DMS 273 (cell line): ENCODE results near the gene SLC35F3.

Source experiments
- DNase-seq: peaks from one replicate; lab custom pipeline; 2025; ENCODE audit not compliant: unreplicated experiment; lab: John Stamatoyannopoulos, UW

Gene SLC35F3

DNA sequence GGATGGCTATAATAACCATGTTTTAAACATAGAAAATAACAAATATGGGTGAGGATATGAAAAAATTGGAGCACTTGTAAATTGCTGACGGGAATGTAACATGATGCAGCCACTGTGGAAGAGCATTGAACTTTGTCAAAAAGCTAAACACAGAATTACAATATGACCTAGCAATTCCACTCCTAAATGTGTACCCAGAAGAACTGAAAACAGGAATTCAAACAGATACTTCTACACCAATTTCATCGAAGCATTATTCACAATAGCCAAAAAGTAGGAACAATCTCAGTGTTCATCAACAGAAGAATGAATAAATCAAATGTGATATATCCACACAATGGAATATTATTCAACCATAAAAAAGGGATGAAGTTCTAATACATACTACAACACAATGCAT is 436.1 kb downstream of the SLC35F3 start:
- no peak for DNase-seq

DNA sequence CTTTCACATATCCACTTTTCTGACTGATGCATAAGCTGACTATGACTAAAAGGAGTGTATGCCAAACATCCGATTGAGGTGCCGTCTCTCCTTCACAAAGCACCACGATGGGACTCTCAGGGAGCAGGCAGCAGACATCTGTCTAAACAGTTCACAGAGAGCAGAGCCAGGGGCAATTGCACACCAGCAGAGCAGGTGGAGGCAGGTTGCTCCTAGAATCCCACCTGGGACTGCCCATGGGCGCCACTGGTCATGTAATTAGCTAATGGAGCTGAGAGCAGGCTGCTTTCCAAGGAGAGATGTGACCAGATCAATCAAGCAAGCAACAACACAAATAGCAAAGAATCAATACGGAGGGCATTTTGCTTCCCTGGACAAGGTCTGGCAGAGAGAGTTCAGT is 438.3 kb downstream of the SLC35F3 start:
- DNase-seq = no peak

DNA sequence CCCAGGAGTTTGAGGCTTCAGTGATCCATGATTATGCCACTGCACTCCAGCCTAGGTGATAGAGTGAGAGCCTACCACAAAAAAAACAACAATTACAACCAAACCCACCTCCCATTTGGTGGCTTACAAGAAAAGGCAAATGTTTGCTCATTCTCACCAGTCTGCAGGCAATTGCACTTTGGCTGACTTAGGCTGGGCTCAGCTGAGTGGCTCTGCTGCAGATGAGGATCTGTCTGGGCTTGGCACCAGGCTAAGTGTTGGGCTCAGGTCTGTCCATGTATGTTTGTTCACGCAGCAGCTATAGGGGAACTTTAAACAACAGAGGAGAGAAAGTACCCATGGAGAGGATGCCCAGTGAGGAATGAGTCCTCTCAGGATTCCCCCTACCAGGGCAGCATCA is 440.8 kb downstream of the SLC35F3 start:
- DNase-seq = no peak

DNA sequence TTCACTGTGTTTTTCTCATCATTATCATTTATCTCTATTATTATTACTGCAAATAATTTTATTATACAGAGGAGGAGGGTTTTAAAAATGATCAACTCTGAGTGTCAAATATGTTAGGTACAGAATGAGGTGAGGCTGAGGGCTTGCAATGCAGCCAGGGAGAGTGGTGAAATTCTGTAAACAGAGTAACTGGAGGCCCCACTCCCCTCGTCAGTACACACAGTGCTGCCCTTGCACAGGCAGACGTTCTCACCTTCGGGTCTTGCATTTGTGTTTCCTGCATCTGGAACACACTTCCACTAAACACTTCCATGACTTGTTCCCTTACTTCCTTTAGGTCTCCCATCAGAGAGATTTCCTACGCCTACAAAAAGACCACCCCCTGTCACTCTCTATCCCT is 444.5 kb downstream of the SLC35F3 start:
- DNase-seq = no peak

DNA sequence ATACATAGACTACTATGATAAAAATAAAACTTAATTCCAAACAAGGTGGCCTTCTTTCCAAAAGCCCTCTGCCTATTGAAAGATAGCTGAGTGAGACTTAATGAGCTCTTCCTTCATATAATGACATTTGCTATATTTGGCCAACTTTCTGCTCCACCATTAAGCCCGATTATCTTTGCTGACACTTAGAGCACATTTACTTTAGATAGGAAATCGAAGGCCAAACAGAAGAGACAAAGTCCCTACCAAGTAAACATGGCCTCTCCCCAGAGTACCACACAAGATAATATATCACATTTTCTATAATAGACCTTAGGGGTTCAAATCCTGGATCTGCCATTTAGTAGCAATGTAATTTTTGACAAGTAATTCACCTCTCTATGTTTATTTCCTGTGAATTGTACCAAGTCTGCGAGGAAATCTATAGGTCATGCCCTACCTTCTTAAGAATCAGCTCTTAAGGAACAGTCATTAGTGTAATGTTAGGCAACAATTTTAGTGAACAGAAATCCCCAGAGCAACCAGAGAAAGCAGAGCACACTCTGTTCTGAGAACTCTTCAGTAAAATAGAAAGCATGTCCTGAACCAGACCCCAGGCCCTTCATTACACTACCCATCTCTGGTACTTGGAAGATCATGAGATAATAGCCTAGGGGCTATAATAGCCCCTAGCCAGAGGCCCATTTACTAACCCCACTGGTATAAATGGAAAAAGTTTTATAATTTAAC is 451.5 kb downstream of the SLC35F3 start:
- DNase-seq = no peak

DNA sequence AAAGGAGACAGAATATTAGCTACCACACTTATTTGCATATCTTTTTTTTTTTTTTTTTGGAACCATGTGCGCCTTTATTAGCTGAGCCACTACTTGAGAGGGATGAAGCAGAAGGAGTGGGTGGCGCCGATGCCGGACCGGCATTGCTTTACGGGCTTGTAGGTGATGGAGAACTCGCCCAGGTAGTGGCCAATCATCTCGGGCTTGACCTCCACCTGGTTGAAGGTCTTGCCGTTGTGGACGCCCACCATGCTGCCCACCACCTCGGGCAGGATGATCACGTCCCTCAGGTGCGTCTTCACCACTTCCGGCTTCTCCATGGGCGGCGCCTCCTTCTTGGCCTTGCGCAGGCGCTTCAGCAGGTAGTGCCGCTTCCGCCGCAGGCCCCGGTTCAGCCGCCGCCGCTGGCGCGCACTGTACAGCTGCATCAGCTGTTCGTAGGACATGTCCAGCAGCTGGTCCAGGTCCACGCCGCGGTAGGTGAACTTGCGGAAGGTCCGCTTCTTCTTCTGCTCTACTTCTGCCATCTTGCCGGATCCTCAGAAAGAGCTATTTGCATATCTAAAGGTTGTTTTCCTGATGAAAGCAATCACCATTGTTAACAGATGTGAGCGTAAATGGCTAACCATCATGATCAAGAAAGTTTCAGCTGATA is 452.3 kb downstream of the SLC35F3 start:
- peak; percentile 79 for DNase-seq

DNA sequence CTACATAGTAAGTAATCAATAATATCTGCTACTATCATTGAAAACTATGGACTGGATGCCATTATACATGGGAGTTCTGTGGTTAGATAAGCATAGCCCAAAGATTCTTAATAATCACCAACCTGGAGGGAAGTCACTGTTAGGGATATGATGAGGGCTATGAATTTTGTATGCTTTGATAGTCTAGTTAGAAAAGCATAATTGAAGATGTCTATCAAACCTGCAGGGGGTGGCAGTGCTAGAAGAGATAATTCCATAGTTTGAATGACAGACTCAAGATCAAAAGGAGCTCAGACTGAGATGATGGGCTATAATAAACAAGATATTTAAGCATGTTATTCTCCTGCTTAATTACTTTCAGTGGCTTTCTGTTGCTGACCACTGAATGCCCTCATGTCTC is 453.4 kb downstream of the SLC35F3 start:
- no peak for DNase-seq

DNA sequence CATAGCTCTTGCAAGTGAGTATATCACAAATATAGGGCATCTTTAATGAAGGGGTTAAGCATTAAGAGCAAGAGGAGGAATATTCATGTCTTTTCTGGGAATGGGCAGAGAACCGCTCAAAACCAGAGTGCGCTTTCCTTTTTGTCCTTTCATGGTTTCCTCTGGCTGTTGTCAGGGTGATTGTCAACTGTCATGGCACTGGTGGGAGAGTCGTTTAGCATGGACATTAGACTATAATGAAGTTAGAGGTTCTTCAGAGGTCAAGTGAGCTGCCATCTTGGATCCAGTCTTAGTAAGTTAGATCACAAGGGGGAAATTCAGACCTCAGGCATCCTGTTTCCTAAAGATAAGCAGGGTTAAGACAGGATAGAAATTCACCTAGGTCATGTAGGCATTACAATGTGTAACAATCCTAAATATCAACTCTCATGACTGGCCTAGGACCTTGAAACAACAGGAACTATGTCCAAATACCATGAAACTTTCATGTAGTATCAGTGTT is 456.7 kb downstream of the SLC35F3 start:
- DNase-seq = no peak

DNA sequence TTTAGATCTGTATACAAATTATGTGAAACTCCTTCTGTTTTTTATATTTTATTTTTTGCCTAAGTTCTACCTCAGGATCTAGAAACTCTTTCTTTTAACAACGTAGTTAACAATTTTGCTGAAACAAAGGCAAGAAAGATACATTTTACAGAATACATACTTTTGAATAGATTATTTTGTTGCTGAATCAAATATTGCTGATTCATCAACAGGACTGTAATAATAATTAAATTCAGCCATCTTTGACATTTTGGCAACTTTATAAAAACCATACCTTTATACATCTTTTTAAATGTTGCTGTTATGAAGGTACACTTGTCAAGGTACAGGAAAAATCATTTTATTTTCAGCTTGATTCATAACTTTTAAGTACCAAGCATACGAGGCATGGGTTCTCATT is 458.1 kb downstream of the SLC35F3 start:
- DNase-seq = no peak

DNA sequence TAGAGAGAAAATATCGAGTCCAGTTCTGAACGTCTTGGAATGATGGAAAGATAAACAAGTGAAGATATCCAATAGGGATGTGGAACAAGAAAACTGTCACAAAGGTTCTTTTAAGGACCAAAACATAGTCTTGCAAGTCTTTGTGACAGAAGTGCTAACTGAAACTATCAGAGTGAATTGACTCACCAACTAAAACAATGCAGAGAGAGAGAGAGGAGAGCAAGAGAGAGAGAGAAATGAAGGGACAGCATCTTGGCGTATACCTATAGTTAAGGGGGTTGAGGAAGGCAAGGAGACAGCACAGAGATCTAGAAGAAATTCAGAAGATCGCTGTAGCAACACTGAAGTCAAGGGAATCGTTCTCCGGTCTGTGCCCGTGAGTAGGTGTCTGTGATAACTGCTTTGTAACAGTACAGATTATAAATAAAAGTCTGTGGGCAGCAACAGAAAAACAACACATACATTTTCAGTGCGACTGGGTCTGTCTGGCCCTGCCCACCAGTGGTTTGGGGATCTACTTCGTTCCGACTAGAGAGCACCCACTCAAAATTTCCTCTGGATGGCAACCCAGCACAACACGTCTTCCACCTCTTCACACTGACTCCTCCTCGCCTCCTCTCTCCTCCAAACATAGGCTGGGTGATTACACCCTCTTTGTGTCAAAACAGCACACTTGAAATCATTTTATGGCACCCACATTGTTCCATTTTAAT is 464.0 kb downstream of the SLC35F3 start:
- DNase-seq = no peak

DNA sequence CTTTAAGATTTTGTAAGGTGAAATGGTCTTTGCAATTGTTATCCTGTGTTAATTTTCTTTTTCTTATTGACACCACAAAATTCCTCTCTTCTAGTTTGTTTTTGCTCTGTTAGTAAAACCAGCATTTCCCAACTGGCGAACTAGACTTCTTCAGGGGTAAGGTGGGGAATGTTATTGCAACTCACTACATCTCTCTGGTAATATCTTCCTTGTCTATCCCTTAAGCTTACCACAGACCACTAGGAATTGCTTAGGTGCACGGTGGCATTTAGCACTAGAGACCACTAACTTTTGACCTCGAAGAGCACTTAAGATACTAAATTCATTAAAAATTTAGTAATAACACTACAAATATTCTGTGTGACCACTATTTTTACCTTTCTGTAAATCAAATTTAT is 464.6 kb downstream of the SLC35F3 start:
- no peak for DNase-seq

DNA sequence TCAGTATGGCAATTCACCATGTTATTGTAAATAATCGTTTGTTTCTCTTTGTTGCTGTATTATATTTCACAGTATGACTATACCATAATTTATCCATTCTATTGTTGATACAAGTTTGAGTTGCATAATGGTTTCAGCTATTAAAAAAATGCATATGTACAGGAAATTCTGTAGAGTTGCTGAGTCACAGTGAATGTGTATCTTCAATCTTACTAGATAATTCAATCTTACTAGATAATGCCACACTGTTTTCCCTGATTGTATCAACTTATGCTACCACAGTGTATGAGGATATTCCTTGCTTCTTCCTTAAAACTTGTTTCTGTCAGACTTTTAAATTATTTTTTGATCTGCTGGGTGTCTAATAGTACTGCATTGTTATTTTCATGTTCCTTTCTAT is 465.3 kb downstream of the SLC35F3 start:
- DNase-seq = no peak

DNA sequence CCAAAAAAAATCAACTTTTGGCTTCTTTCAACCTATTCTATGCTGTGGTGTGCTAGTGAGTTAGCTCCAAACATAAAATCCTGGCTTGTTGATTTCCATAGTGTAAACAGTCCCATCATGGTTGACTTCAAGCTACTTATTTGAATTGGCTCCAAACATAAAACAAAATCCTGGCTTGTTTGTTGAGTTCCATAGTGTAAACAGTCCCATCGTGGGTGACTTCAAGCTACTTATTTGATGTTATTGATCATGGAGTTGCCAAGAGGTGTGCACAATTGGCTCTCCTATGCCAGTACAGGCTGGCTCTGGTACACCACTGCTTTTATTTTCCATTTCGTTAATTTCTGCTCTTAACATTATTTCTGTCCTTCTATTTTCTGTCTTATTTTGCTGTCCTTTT is 466.9 kb downstream of the SLC35F3 start:
- no peak for DNase-seq

DNA sequence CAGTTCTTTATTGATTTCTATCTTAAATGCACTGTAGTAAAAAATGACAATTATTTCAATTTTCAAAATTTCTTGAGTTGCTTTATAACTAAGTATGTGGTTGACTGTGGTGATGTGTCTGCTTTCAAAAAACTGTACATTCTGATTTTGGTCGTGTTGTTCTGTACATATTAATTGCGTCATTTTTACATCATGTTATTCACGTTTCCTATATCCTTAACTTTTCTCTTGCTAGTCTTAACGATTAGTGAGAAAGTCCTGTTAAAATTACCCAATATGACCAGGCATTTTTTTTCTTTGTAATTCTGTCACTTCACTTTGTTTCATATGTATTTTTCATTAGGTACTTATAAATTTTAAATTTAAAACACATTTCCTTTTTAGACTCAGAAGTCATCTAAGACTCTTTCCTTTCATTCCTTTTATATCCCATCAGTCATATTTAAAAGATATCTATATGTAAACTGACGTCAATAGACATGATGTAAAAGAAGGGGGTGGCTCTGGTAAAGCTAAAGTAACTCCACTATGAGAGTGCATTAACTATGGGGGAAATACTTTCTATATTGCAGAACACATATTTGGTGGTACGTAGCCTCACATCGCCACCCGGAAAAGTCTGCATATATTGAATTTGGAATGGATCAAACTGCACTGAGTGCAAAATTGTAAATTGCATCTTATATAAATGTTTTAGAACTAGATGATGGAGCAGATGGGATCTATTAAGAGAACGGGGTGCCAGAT is 467.7 kb downstream of the SLC35F3 start:
- DNase-seq = peak; percentile 16

DNA sequence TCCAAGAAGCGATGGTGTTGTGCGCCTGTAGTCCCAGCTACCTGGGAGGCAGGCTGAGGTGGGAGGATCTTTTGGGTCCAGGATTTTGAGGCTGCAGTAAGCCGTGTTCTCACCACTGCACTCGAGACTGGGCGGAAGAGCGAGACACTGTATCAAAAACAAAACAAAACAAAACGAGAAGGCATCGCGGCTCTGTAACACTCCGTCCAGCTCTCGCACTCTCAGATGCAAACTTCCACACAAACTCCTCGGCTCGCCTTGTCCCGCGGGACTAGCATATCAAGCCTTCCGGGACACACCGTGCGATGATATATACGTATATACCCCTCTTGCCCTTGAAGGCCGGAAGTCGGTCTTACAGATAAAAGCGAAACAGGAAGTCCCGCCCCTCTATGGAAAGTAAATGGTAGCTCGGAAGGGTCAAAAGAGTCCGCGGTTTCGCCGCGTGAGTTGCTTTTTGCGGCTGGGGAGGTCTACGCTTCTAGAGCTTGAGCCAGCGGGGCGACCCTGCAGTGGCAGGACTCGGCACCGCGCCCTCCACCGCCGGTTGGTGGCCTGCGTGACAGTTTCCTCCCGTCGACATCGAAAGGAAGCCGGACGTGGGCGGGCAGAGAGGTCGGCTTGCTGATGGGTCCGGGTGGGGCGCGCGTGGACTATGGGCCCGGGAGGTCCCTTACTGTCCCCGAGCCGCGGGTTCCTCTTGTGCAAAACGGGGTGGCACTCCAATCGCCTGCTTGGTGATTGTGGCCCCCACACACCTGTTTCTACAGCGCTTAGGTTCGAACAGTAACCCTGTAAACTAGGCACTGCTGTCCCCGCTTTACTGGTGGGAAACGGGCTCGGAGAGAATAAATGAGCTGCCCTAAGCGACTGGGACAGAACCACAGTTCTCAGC is 468.8 kb downstream of the SLC35F3 start, which contains the start of gene COA6:
Gene COA6, plus strand, starts transcription at position 393 of the 895 bp plus-strand sequence. Its CDS starts 11 bp downstream, at position 404.
- DNase-seq = peak; percentile 99

DNA sequence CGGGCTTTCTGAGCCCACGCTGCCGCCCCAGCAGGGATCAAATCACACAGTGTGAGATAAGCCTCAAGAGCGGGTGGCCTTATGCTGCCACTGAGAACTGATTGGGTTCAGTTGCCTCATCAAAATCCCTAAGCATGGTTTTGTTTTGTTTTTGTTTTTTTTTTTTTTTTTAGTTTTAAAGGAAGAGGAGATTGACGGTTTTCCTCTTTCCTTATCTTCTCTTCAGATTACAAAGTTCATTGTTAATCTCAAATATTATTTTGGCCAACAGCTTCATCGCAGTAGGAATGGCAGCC is 469.4 kb downstream of the SLC35F3 start:
- DNase-seq = peak; percentile 41
